Stomach (tissue), 4 donors: Measurements from ENCODE around the gene ARID4B.

Experiments
- EP300 ChIP-seq: sonication (generic); formaldehyde crosslinking; IDR thresholded peaks from one replicate; pipeline ENCODE4 v1.6.1; 2017; ENCODE audit warnings: antibody characterized with exemption
- POLR2A ChIP-seq, 4 donors: fragments of 450-650 bp; IDR thresholded peaks; one replicate each; pipeline ENCODE4 v1.6.1; 2016; ENCODE audit warnings: antibody characterized with exemption in 4 of 4, control low read depth in 2 of 4, mild to moderate bottlenecking in 1 of 4, moderate library complexity in 1 of 4
- POLR2AphosphoS5 ChIP-seq, 3 donors: sonication (generic); formaldehyde crosslinking; IDR thresholded peaks; one replicate each; pipeline ENCODE4 v1.6.1; 2016; ENCODE audit warnings: antibody characterized with exemption in 3 of 3
- TF ChIP-seq, protein P1 (sequence below), 7 experiments: fragments of 450-650 bp in 4 of 7; fragments of 200-600 bp in 3 of 7; sonication (generic) in 3 of 7; IDR thresholded peaks; one replicate each; pipeline ENCODE4 v1.5.1; 2016 to 2019; ENCODE audit warnings: antibody characterized with exemption in 7 of 7, control low read depth in 2 of 7, mild to moderate bottlenecking in 1 of 7

DNA sequence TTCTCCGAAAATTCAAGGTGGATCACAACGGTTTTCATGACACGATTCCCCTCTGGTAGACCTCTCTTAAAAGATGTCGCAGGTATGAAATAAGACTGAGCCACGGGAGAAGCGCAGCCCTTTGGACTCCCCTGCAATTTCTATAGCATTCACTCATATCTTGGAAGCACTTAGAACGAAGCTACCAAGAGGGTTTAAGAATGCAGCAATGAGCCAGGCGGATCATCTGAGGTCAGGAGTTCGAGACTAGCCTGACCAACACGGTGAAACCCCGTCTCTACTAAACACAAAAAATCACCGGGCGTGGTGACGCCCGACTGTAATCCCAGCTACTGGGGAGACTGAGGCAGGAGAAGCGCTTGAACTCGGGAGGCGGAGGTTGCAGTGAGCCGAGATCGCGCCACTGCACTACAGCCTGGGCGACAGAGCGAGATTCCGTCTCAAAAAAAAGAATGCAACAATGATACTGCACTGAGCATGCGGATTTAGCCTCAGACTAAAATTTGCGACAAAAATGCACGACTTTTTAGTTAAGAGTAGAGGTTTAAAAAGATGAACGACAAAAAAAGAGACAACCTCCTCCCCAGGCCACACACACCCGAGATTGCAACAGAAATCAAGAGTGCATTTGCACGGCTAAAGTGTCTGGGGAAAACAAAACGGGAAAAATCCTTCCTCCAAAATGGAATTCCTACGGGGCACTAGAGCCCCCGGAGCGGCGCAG, 200.1 kb downstream of the ARID4B start:
- TF ChIP-seq, protein P1, sequence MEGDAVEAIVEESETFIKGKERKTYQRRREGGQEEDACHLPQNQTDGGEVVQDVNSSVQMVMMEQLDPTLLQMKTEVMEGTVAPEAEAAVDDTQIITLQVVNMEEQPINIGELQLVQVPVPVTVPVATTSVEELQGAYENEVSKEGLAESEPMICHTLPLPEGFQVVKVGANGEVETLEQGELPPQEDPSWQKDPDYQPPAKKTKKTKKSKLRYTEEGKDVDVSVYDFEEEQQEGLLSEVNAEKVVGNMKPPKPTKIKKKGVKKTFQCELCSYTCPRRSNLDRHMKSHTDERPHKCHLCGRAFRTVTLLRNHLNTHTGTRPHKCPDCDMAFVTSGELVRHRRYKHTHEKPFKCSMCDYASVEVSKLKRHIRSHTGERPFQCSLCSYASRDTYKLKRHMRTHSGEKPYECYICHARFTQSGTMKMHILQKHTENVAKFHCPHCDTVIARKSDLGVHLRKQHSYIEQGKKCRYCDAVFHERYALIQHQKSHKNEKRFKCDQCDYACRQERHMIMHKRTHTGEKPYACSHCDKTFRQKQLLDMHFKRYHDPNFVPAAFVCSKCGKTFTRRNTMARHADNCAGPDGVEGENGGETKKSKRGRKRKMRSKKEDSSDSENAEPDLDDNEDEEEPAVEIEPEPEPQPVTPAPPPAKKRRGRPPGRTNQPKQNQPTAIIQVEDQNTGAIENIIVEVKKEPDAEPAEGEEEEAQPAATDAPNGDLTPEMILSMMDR (IDR thresholded peaks at IDR 0.05), result no peak
- TF ChIP-seq POLR2AphosphoS5 (IDR thresholded peaks at IDR 0.05), result no peak
- TF ChIP-seq POLR2A (IDR thresholded peaks at IDR 0.05), result no peak
- no peak for TF ChIP-seq EP300
